ENCODE measurements around the gene LRRC4C. TPM values are rescaled to one million over a fixed set of nuclear protein-coding genes. Genes with fewer than 3 reads are reported as not detected.

Gene LRRC4C
- total RNA-seq, 1 donor from 2014 or later: 2.7 TPM

DNA sequence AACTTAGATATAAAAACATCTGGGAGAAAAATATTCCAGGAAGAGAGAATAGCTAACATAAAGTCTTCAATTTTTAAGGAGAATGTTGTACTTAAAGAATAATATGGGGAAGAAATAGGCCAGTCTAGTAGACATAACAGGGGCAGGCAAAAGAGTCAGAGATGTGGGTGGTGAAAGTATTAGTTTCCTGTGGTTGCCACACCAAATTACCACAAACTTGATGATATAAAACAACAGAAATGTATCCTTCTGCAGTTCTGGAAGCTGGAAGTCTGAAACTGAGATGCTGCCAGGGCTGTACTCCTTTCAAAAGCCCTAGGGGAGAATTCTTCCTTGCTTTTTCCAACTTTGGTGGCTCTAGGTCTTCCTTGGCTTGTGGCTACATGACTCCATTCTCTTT is 1309.7 kb downstream of the LRRC4C start:
- no peak overlapping the region for H3K27ac Mint-ChIP-seq
- TF ChIP-seq EZH2 (IDR thresholded peaks at IDR 0.05) (no peak), EZH2phosphoT487 (IDR thresholded peaks at IDR 0.05) (no peak)
- TF ChIP-seq, protein P1, sequence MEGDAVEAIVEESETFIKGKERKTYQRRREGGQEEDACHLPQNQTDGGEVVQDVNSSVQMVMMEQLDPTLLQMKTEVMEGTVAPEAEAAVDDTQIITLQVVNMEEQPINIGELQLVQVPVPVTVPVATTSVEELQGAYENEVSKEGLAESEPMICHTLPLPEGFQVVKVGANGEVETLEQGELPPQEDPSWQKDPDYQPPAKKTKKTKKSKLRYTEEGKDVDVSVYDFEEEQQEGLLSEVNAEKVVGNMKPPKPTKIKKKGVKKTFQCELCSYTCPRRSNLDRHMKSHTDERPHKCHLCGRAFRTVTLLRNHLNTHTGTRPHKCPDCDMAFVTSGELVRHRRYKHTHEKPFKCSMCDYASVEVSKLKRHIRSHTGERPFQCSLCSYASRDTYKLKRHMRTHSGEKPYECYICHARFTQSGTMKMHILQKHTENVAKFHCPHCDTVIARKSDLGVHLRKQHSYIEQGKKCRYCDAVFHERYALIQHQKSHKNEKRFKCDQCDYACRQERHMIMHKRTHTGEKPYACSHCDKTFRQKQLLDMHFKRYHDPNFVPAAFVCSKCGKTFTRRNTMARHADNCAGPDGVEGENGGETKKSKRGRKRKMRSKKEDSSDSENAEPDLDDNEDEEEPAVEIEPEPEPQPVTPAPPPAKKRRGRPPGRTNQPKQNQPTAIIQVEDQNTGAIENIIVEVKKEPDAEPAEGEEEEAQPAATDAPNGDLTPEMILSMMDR (IDR thresholded peaks at IDR 0.05): no peak

DNA sequence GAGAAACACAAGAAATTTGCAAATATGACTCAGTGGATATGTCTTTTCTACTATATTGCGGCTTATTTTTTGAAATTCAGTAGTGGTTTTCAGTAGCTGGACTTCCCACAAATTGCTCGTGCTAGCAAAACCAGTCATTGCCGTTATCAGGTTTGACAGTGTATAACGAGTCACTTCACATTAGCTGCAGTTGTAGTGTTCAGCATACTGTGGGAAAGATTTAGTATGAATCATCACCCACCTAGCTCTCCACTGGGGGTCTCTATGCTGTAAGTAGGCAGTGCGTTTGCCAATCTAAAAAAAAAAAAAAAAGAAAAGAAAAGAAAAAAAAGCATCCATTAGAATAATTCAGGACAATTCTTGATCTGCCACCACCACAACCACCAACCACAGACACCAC is 1318.9 kb downstream of the LRRC4C start:
- Histone ChIP-seq H3K79me2 (ENCODE audit: low read depth) (no peaks in the 10 kb centered on the region), H3K9ac (no peak overlapping the region), H3K4me1 (no peaks in the 10 kb centered on the region), H2AFZ (replicated peaks) (no peak overlapping the region), H3K4me2 (no peak overlapping the region), H4K20me1 (ENCODE audit: low read depth) (no peaks in the 10 kb centered on the region), H3K4me3 (no peak overlapping the region), H3K27me3 (no peaks in the 10 kb centered on the region), H3K9me3 (ENCODE audit: low read depth) (no peaks in the 10 kb centered on the region), H3K27ac (no peak overlapping the region), H3K36me3 (no peaks in the 10 kb centered on the region), H3F3A (ENCODE audit: low read depth) (no peaks in the 10 kb centered on the region)
- H3K4me1 Mint-ChIP-seq: peaks cover 4% of the 10 kb centered on the region
- no peaks in the 10 kb centered on the region for H3K36me3 Mint-ChIP-seq
- H3K27me3 Mint-ChIP-seq (ENCODE audit: insufficient read depth, low read depth): peaks cover 2% of the 10 kb centered on the region
- DNase-seq (ENCODE audit: low spot score): no peak
- H3K9me3 Mint-ChIP-seq: no peaks in the 10 kb centered on the region
- no peak overlapping the region for H3K27ac Mint-ChIP-seq
- TF ChIP-seq, protein P1 (IDR thresholded peaks at IDR 0.05): no peak
- TF ChIP-seq EZH2phosphoT487 (IDR thresholded peaks at IDR 0.05) (no peak), EZH2 (IDR thresholded peaks at IDR 0.05) (no peak)
- no peak overlapping the region for H3K4me3 Mint-ChIP-seq

More for the DNA sequence above, 1309.7 kb downstream of the LRRC4C start:
- no peak overlapping the region for H2AFZ ChIP-seq (replicated peaks)
- H3K36me3 Mint-ChIP-seq: no peaks in the 10 kb centered on the region
- no peaks in the 10 kb centered on the region for H3K27me3 ChIP-seq
- H3K27ac ChIP-seq: no peak overlapping the region
- no peaks in the 10 kb centered on the region for H3K4me1 ChIP-seq
- no peak overlapping the region for H3K9ac ChIP-seq
- H3K27me3 Mint-ChIP-seq (ENCODE audit: insufficient read depth, low read depth): no peaks in the 10 kb centered on the region
- no peak overlapping the region for H3K4me3 ChIP-seq
- no peaks in the 10 kb centered on the region for H3F3A ChIP-seq (ENCODE audit: low read depth)
- no peak overlapping the region for H3K4me2 ChIP-seq
- H3K4me3 Mint-ChIP-seq: no peak overlapping the region
- peaks cover 4% of the 10 kb centered on the region for H3K4me1 Mint-ChIP-seq
- H4K20me1 ChIP-seq (ENCODE audit: low read depth): no peaks in the 10 kb centered on the region
- H3K36me3 ChIP-seq: no peaks in the 10 kb centered on the region
- peaks cover 20% of the 10 kb centered on the region for H3K9me3 Mint-ChIP-seq
- no peaks in the 10 kb centered on the region for H3K9me3 ChIP-seq (ENCODE audit: low read depth)
- H3K79me2 ChIP-seq (ENCODE audit: low read depth): no peaks in the 10 kb centered on the region
- no peak for DNase-seq (ENCODE audit: low spot score)

DNA sequence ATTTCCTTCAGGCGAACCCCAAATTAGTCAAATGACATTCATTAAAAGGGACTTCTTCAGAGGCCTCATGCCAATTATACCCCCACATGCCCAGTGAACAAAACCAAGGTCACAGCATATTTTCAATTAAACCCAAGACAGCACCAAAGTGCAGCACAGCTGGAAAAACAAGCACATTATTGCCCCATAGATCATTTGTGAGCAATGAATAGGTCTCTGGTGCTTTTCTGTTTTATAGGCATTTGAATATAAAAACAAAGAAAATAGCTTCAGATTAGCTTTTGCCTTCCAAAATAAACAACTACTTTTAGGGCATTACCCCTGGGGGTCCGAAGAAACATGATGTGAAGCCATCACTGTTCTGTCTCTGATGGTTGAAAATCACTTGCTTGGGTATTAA is 1319.9 kb downstream of the LRRC4C start:
- Histone ChIP-seq H3K9me3 (ENCODE audit: low read depth) (no peaks in the 10 kb centered on the region), H3K4me3 (no peak overlapping the region)
- peaks cover 2% of the 10 kb centered on the region for H3K27me3 Mint-ChIP-seq (ENCODE audit: insufficient read depth, low read depth)

More for the DNA sequence above, 1319.9 kb downstream of the LRRC4C start:
- Histone ChIP-seq H3K36me3 (no peaks in the 10 kb centered on the region), H3K9ac (no peak overlapping the region), H3K4me1 (no peaks in the 10 kb centered on the region), H3F3A (ENCODE audit: low read depth) (no peaks in the 10 kb centered on the region), H4K20me1 (ENCODE audit: low read depth) (no peaks in the 10 kb centered on the region), H3K79me2 (ENCODE audit: low read depth) (no peaks in the 10 kb centered on the region), H3K27ac (no peak overlapping the region), H2AFZ (replicated peaks) (no peak overlapping the region), H3K27me3 (no peaks in the 10 kb centered on the region), H3K4me2 (no peak overlapping the region)
- Mint-ChIP-seq H3K4me3 (no peak overlapping the region), H3K4me1 (peaks cover 4% of the 10 kb centered on the region), H3K36me3 (no peaks in the 10 kb centered on the region), H3K9me3 (no peaks in the 10 kb centered on the region), H3K27ac (no peak overlapping the region)
- TF ChIP-seq EZH2phosphoT487 (IDR thresholded peaks at IDR 0.05): no peak
- TF ChIP-seq, protein P1 (IDR thresholded peaks at IDR 0.05): no peak
- no peak for TF ChIP-seq EZH2 (IDR thresholded peaks at IDR 0.05)
- DNase-seq (ENCODE audit: low spot score): no peak
